ENCODE measurements around the gene LAX1.
"Not testable (repeated sequence)": the region's sequence is repeated elsewhere in the genome, so short reads cannot be mapped to it uniquely, and the experiment has no call there.

Gene LAX1, protein sequence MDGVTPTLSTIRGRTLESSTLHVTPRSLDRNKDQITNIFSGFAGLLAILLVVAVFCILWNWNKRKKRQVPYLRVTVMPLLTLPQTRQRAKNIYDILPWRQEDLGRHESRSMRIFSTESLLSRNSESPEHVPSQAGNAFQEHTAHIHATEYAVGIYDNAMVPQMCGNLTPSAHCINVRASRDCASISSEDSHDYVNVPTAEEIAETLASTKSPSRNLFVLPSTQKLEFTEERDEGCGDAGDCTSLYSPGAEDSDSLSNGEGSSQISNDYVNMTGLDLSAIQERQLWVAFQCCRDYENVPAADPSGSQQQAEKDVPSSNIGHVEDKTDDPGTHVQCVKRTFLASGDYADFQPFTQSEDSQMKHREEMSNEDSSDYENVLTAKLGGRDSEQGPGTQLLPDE

DNA sequence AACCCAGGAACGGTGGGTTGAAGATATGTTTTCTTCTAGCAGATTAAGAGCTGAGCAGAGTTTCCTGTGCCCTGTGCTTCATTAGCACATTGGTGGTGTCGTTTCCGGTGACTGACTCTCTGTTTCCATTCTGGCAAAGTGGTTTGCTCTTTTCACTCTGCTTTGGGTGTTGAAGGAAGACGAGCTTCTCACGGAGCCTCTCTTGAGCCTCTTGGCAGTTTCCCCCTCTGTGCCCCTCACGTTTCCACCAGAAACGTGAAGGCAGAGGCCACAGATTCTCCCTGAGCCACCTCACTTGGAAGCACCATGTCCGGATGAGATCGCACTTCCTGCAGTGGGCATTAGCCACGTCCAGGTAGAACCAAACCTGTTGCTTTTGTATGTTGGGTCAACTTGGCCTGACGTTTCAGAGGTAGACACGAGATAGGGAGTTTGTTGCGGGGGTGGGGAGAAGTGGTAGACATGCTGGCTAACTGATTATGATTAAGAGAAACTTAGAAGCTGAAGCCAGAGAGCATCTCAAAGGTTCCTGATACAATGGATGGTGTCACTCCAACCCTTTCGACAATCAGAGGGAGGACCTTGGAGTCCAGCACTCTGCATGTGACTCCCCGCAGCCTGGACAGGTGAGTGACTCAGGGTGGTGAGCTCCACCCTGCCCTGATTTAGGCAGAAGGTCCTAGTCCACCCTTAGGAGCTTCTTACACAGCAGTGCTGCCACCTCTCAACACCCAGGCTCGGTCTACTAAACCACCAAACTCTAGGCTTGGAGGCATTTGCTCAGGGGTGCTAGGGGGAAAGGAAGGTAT is at the start of gene LAX1:
LAX1 (plus strand) TSS at position 155 of the 809 bp plus-strand sequence; CDS start at position 538, 383 bp downstream.
- DNase-seq (ENCODE audit: low spot score) = no peak

GRCh38 chr1:203717120-203717519 is 47.9 kb upstream of the LAX1 start:
- no peak for DNase-seq (ENCODE audit: low spot score)

DNA sequence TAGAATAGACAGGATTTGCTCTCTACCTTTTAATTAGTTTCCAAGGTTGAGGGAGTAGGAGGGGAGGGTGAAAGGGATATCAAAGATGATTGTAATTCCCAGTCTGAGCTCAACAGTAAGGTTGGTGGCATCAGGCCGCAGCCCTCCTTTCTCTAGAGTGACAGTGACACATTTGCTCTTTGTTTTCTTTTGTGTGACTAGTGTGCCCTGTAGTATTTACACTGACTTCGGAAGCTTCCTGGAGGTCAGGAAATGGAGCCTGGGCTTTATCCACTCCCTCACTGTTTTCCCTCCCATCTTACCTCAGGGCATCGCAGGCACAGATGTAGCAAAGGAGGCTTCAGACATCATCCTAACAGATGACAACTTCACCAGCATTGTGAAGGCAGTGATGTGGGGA is 44.7 kb upstream of the LAX1 start:
- DNase-seq (ENCODE audit: low spot score) = no peak

- DNase-seq (ENCODE audit: low spot score) = no peak
Observed at GRCh38 chr1:203722909-203723308, 42.1 kb upstream of the LAX1 start.

- no peak for DNase-seq (ENCODE audit: low spot score)
Observed at GRCh38 chr1:203726417-203726867, 38.5 kb upstream of the LAX1 start.

DNA sequence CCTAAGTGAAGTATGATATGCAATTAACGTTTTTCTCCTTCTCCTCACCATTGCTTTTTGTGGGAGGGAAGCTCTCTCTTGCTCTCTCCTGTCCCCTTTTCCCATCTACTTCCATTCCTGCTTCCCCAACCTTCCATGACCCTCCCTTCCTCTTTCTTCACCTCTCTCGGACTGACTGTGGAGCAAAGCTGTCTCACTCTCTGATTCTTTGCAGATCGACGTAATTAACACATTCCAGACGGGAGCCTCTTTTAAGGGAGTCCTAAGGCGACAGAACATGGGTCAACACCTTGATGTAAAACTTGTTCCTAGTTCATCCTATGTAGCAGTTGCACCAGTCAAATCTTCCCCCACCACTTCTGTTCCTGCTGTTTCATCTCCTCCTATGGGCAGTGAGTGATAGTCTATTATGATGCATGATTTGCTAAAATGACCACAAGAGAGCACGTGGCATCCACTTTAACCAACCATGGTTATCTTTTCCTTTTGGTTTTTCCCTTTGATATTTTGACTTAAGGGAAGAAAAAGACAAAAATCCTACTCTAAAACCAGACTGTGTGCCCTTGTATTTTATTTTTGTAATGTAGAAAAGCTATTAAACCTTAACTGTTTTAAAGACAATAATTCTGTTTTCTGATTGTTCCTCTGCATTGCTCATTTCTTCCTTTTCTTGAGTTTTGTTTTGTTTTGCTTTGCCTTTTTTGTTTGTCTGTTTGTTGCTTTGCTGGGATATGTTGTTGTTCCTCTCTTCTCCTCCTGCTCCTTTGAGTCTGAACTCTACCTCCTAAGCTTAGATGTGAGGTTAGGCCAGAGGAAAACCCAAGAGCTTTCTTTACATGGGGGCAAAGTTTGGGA is 31.7 kb upstream of the LAX1 start:
- no peak for DNase-seq (ENCODE audit: low spot score)

- DNase-seq (ENCODE audit: low spot score) = no peak
Observed at GRCh38 chr1:203742436-203742835, 22.5 kb upstream of the LAX1 start.

DNA sequence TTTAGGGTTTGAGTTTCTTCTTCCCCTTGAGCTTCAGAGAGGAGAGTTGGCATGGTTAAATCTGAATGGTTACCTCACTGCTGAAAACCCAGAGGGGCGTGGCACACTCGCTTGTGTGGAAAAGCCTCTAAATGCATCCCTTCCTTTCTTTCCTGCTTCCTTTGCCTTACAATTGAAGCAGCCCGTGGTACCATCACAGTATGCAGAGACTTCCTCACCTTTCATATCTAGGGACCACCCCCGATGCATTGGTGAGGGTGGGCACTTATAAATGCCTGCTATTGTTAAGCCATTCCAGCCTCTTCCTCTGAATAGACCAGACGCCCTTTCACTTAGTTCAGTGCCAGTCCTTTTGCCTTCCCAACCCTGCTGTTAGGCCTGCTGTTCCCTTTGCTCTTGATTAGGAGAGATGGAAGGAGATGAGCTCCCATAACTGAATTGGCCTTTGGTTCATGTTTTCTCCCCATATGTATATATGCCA is 21.9 kb upstream of the LAX1 start:
- no peak for DNase-seq (ENCODE audit: low spot score)

DNA sequence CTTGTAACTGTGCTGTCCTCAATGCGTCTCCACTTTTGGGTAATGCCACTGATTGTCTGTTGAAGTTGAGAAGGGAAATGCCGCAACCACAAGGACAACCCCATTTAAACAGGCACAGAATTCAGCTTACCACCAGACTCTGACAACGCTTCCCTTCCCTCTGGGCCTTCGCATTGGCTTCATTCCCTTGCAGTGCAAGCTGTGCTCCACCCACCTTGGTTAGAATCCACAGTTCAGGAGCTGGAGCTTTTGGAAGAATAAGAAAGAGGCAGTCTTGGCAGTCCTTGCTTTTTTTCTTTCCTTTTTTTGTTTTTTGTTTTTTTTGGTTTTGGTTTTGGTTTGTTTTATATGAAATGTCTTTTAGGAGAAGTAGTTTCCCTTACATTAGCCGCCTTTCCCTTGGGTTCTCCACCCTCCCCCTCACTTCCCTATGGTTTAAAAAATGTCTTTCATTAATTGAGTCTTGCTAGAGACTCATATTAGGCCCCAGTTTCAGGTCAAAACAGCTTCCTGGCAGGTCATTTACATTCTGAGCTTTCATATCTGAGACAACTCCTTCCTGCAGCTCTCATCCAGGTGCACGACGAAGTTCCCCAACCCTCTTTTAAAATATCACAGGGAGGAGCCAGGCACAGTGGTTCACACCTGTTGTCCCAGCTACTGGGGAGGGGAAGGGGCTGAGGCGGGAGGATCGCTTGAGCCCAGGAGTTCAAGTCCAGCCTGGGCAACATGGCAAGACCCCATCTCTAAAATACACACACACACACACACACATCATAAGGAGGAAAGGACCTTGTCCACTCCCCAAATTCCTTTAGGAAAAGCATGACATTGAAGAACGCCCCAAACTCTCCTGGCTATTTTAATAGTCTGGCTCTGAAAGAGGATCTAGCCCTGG is 20.7 kb upstream of the LAX1 start:
- no peak for DNase-seq (ENCODE audit: low spot score)

DNA sequence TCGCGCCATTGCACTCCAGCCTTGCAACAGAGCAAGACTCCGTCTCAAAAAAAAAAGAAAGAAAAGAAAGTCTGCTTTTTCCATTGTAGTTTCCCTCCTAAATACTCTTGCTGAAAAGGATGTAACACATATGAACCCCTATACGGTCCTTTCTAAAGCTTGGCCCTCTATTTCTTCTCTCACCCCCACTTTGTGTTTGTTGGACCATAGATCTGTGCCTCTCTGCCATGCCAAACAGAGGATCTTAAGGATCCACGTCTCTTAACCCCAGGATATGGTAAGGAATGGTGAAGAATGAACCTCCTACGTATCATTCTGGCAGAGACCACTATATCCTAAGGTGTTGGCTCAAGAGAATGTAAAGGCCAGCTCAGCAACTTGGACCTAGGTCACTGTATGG is 18.7 kb upstream of the LAX1 start:
- no peak for DNase-seq (ENCODE audit: low spot score)

DNA sequence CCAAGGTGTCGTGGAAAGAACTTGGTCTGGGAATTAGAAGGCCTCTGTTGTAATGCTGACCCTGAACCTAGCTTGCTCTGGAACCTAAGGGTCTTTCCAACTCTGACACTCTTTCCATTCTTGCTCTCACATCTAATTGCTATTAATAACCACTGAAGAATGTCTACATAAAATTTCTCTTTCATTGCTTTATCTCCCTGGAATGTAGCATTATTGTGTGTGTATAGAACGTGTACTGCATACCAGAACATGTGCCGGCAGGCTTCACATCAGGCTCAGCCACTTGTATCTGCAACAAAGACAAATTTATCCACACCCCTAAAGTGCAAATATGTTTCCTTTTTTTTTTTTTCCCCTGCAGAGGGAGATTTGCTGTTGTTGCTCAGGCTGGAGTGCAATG is 13.9 kb upstream of the LAX1 start:
- no peak for DNase-seq (ENCODE audit: low spot score)

GRCh38 chr1:203751618-203752361 is 13.2 kb upstream of the LAX1 start:
- not testable (repeated sequence) for DNase-seq (ENCODE audit: low spot score)

DNA sequence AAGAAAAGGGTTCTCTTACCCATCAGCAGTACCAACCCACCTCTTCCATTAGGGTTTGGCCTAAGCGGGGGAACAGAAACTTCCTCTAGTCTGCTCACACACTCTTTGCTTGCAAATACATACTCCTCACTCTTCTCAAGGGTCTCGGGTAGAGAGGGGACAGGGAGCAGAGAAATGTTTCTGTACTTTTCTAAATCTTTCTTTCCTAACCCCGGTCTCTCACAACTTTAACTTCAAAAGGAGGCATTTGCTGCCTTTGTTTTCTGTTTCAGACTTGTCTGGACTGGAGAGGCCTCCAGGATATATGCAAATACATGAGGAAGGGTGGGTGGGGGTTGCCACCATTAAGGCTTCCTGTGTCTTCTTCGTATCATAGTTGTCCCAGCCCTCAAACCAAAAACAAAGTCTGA is 10.5 kb upstream of the LAX1 start:
- no peak for DNase-seq (ENCODE audit: low spot score)

GRCh38 chr1:203756036-203756435 is 8.9 kb upstream of the LAX1 start:
- DNase-seq (ENCODE audit: low spot score) = no peak

DNA sequence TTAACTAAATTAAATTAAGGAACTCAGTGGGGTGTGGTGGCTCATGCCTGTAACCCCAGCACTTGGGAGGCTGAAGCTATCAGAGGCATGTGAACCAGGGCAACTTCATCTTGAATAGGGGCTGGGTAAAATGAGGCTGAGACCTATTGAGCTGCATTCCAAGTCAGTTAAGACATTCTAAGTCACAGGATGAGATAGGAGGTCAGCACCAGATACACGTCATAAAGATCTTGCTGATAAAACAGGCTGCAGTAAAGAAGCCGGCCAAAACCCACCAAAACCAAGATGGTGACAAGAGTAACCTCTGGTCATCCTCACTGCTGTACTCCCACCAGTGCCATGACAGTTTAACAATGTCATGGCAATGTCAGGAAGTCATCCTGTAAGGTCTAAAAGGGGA is 6.2 kb upstream of the LAX1 start:
- DNase-seq (ENCODE audit: low spot score) = not testable (repeated sequence)

- no peak for DNase-seq (ENCODE audit: low spot score)
Observed at GRCh38 chr1:203760506-203760905, 4.5 kb upstream of the LAX1 start.

DNA sequence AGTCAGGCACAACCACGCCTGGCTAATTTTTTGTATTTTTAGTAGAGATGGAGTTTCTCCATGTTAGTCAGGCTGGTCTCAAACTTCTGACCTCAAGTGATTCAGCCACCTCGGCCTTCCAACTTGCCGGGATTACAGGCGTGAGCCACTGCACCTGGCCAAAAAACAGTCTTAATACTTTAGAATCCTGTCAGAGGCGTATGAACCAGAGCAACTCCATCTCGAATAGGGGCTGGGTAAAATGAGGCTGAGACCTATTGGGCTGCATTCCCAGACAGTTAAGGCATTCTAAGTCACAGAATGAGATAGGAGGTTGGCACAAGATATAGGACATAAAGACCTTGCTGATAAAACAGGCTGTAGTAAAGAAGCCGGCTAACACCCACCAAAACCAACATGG is 3.0 kb upstream of the LAX1 start:
- not testable (repeated sequence) for DNase-seq (ENCODE audit: low spot score)

GRCh38 chr1:203763505-203763904 is 1.5 kb upstream of the LAX1 start:
- DNase-seq (ENCODE audit: low spot score) = no peak

DNA sequence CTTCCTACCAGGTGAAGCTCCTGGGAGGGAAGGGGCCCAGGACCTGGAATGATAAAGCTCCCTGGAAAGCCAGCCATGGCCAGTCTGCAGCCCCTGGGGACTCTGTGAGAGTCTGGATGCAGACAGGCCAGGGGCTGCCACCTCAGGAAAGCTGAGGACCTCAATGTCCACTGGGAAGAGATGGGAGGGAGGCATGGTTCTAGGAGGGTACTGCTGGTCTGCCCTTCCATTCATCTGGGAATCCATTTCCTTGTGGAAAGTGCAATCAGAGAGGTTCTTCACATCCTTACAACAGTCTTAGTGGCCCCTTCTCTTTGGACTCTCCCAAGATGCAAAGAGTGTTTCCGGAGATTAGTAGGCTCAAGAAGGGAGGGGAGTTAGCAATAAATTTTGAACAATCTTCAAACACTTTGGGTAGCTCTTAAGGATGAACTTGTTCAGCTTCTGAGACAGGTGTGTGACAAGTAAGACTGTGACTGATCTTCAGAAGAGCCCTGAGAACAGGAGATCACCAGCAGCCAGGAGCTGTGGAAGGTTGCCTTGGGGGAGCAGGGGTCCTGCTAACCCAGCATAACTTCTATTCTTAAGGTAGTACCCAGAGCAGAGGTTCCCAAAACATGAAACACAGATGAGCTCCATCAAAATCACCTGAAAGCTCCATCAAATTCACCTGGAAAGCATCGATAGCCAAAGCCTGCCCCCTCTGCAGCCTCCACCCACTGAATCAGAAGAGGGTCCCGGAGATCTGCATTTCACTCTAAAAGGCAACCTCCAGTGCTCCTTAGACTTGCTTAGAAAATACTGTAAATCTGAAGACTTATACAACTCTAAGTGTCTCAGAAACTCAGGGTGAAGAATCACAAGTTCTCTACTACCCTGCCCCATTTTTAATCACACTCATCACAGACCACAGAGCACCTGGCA is 616 bp upstream of the LAX1 start:
- DNase-seq (ENCODE audit: low spot score) = no peak

All from HuH-7 (cell line).